HL-60 (cell line): ENCODE measurements around the gene DGKI.
"Not testable (repeated sequence)": the region's sequence is repeated elsewhere in the genome, so short reads cannot be mapped to it uniquely, and the experiment has no call there.

ENCODE experiments used
- GABPA ChIP-seq: IDR thresholded peaks from 2 replicates; pipeline ENCODE4 v1.6.1; 2012; ENCODE audit warnings: low read depth
- POLR2AphosphoS5 ChIP-seq: IDR thresholded peaks from 2 replicates; pipeline ENCODE4 v1.6.1; 2012; ENCODE audit warnings: low read depth
- SPI1 ChIP-seq: IDR thresholded peaks from 2 replicates; pipeline ENCODE4 v1.6.1; 2012; ENCODE audit warnings: low read depth, mild to moderate bottlenecking, borderline replicate concordance
- TF ChIP-seq, protein P1 (sequence below): IDR thresholded peaks from one replicate; pipeline ENCODE4 v1.5.1; 2011; ENCODE audit warnings: low read length, control low read depth, inconsistent platforms; ENCODE audit not compliant: insufficient read depth

DNA sequence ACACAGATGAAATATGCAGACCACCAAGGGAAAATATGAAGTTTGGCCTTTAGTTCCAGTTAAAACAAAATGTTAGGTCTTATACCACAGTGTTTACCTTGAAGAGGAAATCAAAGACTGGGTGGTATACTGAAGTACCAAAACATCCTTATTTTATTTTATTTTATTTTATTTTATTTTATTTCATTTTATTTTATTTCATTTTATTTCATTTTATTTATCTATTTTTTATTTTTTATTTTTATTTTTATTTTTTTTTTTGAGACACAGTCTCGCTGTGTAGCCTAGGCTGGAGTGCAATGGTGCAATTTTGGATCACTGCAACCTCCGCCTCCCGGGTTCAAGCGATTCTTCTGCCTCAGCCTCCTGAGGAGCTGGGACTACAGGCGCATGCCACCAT is 140.4 kb downstream of the DGKI start:
- TF ChIP-seq, protein P1, sequence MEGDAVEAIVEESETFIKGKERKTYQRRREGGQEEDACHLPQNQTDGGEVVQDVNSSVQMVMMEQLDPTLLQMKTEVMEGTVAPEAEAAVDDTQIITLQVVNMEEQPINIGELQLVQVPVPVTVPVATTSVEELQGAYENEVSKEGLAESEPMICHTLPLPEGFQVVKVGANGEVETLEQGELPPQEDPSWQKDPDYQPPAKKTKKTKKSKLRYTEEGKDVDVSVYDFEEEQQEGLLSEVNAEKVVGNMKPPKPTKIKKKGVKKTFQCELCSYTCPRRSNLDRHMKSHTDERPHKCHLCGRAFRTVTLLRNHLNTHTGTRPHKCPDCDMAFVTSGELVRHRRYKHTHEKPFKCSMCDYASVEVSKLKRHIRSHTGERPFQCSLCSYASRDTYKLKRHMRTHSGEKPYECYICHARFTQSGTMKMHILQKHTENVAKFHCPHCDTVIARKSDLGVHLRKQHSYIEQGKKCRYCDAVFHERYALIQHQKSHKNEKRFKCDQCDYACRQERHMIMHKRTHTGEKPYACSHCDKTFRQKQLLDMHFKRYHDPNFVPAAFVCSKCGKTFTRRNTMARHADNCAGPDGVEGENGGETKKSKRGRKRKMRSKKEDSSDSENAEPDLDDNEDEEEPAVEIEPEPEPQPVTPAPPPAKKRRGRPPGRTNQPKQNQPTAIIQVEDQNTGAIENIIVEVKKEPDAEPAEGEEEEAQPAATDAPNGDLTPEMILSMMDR, result not testable (repeated sequence)
- TF ChIP-seq GABPA, POLR2AphosphoS5, SPI1: not testable (repeated sequence)
